Activated gamma-delta T cell treated with Interleukin-2 at 50 U/mL for 16 hours (primary cell): ENCODE results near the gene RAF1.
"Not testable (repeated sequence)": the region's sequence is repeated elsewhere in the genome, so short reads cannot be mapped to it uniquely, and the experiment has no call there.

ENCODE experiments used
- DNase-seq: peaks from one replicate; pipeline ENCODE4 v3.0.0-alpha.2; 2020

Gene RAF1

DNA sequence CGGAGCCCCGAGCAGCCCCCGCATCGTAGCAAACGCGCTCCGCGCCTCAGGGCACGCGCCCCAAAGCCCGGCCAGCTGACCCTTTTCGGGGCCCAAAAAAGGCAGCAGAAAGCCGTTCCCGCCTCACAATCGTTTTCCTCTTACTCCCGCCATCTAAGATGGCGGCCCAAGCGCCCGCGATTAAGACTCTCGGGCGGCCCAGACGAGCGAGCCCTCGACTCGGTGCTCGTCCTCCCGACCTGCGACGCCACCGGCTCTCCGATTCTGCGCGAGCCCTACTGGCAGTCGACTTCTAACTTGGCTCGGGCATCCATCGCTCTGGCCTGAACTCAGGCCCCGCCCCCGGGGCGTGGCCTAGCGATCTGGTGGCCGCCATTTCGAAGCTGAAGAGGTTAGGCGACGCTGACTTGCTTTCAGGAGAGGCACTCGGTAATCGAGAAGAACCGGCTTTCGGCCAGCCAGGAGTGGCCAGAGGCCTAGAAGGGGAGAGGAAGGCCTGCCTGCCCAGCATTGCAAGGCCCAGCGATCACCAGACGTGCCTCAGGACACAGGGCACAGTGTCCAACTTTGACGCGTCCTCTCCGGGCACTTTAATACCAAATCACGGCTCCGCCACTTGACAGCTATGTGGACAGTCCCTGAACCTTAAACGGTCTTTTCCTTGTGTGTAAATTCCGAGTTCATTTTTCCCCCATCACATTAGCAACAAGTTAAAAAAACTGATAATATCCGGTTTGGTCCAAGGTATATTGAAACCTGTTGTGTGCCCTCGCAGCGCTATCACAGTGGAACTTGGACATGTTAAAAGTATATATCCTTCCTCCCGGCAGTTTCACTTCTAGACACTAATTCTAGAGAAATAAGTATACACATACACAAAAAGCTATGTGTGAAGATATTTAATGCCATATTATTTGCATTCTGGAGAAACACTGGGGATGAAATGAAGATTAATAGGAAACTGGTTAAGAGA lies at the start of gene RAF1:
RAF1 (minus strand) TSS at position 182 of the 973 bp plus-strand sequence. CDS start 45,396 bp downstream, outside the sequence.
- DNase-seq, result peak; percentile 98

DNA sequence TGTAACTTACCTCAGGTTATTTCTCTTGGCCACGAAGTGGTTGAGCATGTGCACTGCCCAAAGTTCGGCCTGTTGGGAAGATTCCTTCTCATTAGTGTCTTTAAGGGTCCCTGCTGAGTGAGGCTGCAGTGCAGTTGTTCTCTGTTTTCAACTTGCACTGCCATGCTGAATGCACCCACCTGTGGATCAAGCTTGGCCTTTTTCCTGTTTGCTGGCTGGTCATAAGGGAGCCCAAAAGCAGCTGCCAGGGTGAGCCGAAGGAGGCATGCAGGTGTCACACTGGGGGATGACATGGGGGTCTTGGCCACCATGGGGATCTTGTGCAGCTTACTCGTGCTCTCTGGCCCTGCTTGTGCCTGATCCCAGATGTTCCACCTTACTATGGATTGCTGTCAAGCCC lies 46.1 kb upstream of the RAF1 start:
- DNase-seq, result no peak

- DNase-seq, result no peak
These were observed 45.4 kb upstream of the RAF1 start for GRCh38 chr3:12709334-12709733.

- no peak for DNase-seq
These were observed 44.8 kb upstream of the RAF1 start for GRCh38 chr3:12708584-12709192.

GRCh38 chr3:12707449-12707848 lies 43.5 kb upstream of the RAF1 start:
- DNase-seq, result no peak

- DNase-seq, result peak; percentile 37
These were observed 42.8 kb upstream of the RAF1 start for GRCh38 chr3:12706504-12707253.

DNA sequence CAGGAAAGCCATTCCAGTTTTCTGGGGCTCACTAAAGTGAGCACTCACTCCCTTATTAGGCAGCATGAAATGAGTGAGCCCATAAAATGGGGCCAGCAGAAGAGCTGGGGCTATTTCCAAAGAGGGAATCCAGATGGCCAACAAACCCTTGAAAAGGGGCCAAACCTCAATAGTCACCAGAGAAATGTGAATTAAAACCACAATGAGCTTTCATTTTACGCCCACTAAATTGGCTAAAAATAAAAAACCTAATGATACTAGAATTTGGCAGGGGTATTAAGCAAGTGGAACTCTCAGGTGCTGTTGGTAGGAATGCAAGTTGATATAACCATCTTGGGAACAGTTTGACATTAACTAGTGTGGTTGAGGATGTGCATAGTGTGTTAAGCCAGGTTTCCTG lies 42.1 kb upstream of the RAF1 start:
- DNase-seq, result no peak

GRCh38 chr3:12705374-12705926 lies 41.5 kb upstream of the RAF1 start:
- DNase-seq, result no peak

GRCh38 chr3:12702501-12702900 lies 38.6 kb upstream of the RAF1 start:
- DNase-seq, result no peak

DNA sequence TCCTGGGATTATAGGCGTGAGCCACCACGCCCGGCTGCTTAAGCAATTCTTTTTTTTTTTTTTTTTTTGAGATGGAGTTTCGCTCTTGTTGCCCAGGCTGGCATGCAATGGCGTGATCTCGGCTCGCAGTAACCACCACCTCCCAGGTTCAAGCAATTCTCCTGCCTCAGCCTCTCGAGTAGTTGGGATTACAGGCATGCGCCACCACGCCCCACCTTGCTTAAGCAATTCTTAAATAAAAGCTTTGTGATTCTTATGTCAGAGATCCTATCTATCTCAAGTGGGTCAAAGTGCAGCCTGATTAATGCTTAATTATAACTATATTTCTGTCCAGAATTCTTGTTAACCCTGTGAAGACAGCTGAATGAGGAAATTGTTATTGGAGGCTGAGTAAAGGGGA lies 37.7 kb upstream of the RAF1 start:
- DNase-seq, result not testable (repeated sequence)

DNA sequence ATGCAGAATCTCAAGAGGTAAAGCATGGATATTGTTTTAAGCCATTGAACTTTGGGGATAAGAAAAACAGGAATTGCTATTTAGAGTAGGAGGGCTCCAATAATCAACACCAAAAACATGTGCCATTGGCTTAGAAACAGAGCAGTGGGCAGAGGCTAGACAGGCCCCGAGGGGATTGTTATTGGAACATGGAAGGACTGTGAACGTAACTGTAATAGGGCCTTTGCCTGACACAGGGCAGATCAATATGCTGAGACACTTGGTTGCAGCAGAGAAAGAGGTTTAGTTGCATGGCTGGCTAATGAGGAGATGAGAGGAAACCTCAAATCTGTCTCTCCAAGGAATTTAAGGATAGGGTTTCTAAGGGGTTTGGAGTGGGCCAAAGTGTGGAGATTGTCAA lies 36.9 kb upstream of the RAF1 start:
- DNase-seq, result no peak

DNA sequence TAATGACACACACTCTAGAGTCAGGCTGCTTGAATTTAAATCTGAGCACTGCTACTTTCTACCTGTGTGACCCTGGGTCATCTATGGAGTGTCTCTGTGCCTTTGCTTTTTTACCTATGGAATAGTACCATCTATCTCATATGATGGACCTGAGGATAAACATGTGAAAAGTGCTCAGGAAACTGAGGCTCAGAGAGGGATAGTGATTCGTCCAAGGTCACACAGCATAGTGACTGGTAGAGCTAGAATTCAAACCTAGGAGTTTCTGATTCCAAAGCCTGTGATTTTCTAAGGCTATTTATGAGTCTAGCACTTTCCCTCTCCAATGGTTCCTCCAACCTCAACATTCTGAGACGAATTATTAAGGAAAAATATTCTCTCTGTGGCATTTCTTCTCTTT lies 32.0 kb upstream of the RAF1 start:
- DNase-seq, result no peak

DNA sequence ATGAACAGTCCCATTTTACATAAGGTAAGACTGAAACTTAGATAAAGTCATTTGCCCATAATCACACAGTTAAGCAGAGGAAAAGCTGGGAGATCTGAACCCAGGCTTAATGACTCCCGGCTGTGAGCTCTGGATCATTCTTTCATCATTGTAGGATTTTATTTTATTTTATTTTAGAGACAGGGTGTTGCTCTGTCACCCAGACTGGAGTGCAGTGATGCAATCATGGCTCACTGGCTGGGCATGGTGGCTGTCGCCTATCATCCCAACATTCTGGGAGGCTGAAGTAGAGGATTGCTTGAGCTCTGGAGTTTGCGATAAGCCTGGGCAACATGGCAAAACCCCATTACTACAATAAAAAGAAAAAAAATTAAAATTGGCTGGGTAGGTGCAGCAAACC lies 31.2 kb upstream of the RAF1 start:
- DNase-seq, result no peak

DNA sequence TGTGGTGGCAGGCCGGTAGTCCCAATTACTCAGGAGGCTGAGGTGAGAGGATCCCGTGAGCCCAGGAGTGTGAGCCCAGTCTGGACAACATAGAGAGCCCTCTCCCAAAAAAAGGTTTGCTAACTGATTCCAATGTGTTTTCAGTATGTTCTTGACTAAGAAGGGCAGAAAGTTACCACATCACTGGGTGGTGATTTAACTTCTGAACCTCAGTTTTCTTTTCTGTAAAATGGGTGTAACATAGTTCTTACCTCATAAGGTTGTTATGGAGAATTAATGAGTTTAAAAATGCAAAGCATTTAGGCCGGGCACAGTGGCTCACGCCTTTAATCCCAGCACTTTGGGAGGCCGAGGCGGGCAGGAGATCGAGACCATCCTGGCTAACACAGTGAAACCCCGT lies 28.5 kb upstream of the RAF1 start:
- DNase-seq, result no peak

DNA sequence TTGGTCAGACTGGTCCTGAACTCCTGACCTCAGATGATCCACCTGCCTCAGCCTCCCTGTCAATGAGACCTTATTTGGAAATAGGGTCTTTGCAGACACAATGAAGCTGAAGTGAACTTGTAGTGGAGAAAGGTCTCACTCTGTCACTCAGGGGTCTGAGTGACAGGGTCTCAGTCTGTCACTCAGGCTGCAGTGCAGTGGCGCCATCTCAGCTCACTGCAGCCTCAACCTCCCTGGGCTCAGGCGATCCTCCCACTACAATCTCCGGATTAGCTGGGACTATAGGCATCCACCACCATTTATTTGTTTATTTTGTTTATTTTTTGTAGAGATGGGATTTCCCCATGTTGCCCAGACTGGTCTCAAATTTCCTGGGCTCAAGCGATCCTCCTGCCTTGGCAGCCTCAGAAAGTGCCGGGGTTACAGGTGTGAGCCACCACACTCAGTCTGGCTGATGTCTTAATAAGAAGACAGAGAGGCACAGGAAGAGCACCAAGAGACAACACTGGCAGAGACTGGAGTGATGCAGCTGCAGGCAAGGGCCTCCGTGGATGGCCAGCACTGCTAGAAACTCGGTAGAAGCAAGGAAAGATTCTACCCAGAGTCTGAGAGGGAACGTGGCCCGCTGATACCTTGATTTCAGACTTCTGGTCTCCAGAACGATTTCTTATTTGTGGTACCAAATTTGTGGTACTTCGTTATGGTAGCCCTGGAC lies 26.2 kb upstream of the RAF1 start:
- DNase-seq, result no peak

GRCh38 chr3:12687948-12688347 lies 24.0 kb upstream of the RAF1 start:
- DNase-seq, result no peak

DNA sequence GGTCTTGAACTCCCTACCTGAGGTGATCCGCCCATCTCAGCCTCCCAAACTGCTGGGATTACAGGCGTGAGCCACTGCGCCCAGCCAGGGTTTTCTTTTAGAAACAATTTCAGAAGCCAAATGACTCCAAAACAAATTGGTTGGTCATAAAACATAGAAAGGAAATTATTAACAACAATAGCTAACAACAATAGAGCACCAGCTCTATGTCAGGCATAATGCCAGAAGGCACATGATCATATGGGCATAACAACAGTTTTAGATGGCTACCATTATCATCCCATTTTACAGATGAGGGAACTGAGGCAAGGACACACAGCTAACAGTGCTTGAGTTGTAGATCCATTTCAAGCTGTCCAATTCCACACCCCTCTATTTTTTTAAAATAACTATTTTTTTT lies 22.2 kb upstream of the RAF1 start:
- no peak for DNase-seq

- DNase-seq, result no peak
These were observed 18.1 kb upstream of the RAF1 start for GRCh38 chr3:12681943-12682390.

DNA sequence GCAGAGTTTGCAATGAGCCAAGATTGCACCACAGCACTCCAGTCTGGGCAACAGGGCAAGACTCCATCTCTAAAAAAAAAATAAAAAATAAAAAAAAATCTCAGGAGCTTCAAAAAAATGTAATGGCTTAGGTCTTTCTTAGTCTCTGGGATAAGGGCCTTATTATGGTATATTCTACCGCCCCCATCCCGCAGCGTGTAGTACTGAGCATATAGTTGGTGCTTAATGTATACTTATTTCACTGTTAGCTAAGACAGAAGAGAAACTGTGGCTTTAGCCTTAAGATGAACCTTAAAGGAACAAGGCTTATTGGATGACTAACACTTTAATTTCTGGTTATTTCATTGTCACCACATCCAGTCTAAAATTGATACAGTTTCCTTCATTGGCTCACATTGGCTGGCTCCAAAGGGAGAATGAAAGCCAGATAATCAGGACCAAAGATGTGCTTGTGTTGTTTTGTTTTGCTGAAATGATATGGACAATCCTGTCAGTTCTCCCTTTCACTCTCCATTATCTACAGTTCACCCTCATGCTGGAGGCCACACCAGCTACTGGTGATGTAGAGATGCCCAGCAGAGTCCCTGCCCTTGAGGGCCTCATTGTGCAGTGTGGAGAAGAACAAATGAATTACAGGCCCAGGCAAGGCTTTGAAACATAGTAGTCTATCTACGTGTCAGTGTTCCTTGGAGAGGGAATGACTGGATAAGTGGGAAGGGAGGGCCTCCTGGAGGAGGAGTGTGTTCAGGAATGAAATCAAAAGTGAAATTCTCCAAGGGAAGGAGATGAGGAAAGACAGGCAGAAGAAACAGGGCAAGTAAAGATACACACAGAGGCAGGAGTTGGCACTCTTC lies 17.4 kb upstream of the RAF1 start:
- DNase-seq, result no peak

- no peak for DNase-seq
These were observed 15.6 kb upstream of the RAF1 start for GRCh38 chr3:12679468-12679867.

GRCh38 chr3:12677616-12678015 lies 13.7 kb upstream of the RAF1 start:
- no peak for DNase-seq
